GM18526 (cell line): ENCODE measurements around the gene FIG4.

Source experiments
- POLR2A ChIP-seq: IDR thresholded peaks from 3 replicates; pipeline ENCODE4 v1.6.1; 2011; ENCODE audit not compliant: insufficient read length; ENCODE audit errors: extremely low read depth

The FIG4 gene

GRCh38 chr6:109736273-109737025, 45.4 kb downstream of the FIG4 start:
- TF ChIP-seq POLR2A = no peak

- TF ChIP-seq POLR2A = no peak
Measured at GRCh38 chr6:109738255-109738654, 47.2 kb downstream of the FIG4 start.

- TF ChIP-seq POLR2A = no peak
Measured at GRCh38 chr6:109738667-109739066, 47.6 kb downstream of the FIG4 start.

GRCh38 chr6:109739686-109740085, 48.6 kb downstream of the FIG4 start:
- no peak for TF ChIP-seq POLR2A

GRCh38 chr6:109740787-109741186, 49.7 kb downstream of the FIG4 start:
- TF ChIP-seq POLR2A = no peak

- TF ChIP-seq POLR2A = no peak
Measured at GRCh38 chr6:109743739-109744138, 52.6 kb downstream of the FIG4 start.

- no peak for TF ChIP-seq POLR2A
Measured at GRCh38 chr6:109747221-109747620, 56.1 kb downstream of the FIG4 start.

GRCh38 chr6:109759098-109759955, 68.2 kb downstream of the FIG4 start:
- TF ChIP-seq POLR2A = no peak

GRCh38 chr6:109760208-109760607, 69.1 kb downstream of the FIG4 start:
- TF ChIP-seq POLR2A = no peak

- no peak for TF ChIP-seq POLR2A
Measured at GRCh38 chr6:109762166-109762565, 71.1 kb downstream of the FIG4 start.

GRCh38 chr6:109762769-109763441, 71.8 kb downstream of the FIG4 start:
- no peak for TF ChIP-seq POLR2A

- no peak for TF ChIP-seq POLR2A
Measured at GRCh38 chr6:109766167-109766566, 75.1 kb downstream of the FIG4 start.

- TF ChIP-seq POLR2A = no peak
Measured at GRCh38 chr6:109767961-109768360, 76.9 kb downstream of the FIG4 start.

GRCh38 chr6:109768485-109768884, 77.4 kb downstream of the FIG4 start:
- TF ChIP-seq POLR2A = no peak

- no peak for TF ChIP-seq POLR2A
Measured at GRCh38 chr6:109769213-109769612, 78.1 kb downstream of the FIG4 start.

- no peak for TF ChIP-seq POLR2A
Measured at GRCh38 chr6:109770047-109770446, 79.0 kb downstream of the FIG4 start.
